Activated CD8-positive, alpha-beta memory T cell treated with anti-CD3 and anti-CD28 coated beads, Interleukin-2, amount 50 U/mL, for 1 hour (primary cell): Measurements from ENCODE around the gene CXCL12.

Source experiments
- DNase-seq: peaks from one replicate; pipeline ENCODE4 v3.0.0-alpha.2; 2020; ENCODE audit errors: extremely low read depth

The CXCL12 gene

GRCh38 chr10:44399659-44400451, 15.0 kb upstream of the CXCL12 start:
- DNase-seq = no peak

GRCh38 chr10:44398747-44399658, 14.1 kb upstream of the CXCL12 start:
- no peak for DNase-seq

GRCh38 chr10:44398271-44398670, 13.4 kb upstream of the CXCL12 start:
- no peak for DNase-seq

- DNase-seq = no peak
These were observed 12.8 kb upstream of the CXCL12 start for GRCh38 chr10:44397476-44398225.

- no peak for DNase-seq
These were observed 11.8 kb upstream of the CXCL12 start for GRCh38 chr10:44396671-44397191.

GRCh38 chr10:44395902-44396670, 11.2 kb upstream of the CXCL12 start:
- DNase-seq = no peak

- no peak for DNase-seq
These were observed 10.5 kb upstream of the CXCL12 start for GRCh38 chr10:44395396-44395795.

- DNase-seq = no peak
These were observed 9.9 kb upstream of the CXCL12 start for GRCh38 chr10:44394696-44395381.

GRCh38 chr10:44393834-44394547, 9.1 kb upstream of the CXCL12 start:
- no peak for DNase-seq

GRCh38 chr10:44393051-44393630, 8.2 kb upstream of the CXCL12 start:
- DNase-seq = no peak

GRCh38 chr10:44392420-44392819, 7.5 kb upstream of the CXCL12 start:
- no peak for DNase-seq

GRCh38 chr10:44391981-44392380, 7.1 kb upstream of the CXCL12 start:
- DNase-seq = no peak

GRCh38 chr10:44390585-44391072, 5.7 kb upstream of the CXCL12 start:
- no peak for DNase-seq

- no peak for DNase-seq
These were observed 4.7 kb upstream of the CXCL12 start for GRCh38 chr10:44389556-44389955.

GRCh38 chr10:44389150-44389549, 4.3 kb upstream of the CXCL12 start:
- DNase-seq = no peak

GRCh38 chr10:44388641-44389040, 3.7 kb upstream of the CXCL12 start:
- DNase-seq = no peak

GRCh38 chr10:44387853-44388251, 3.0 kb upstream of the CXCL12 start:
- no peak for DNase-seq

GRCh38 chr10:44386546-44387052, 1.7 kb upstream of the CXCL12 start:
- no peak for DNase-seq
